Retinal pigment epithelial cell (primary cell): ENCODE measurements around the gene VAMP4.

Experiments
- DNase-seq: peaks from one replicate; pipeline ENCODE4 v3.0.0-alpha.2; 2010; ENCODE audit warnings: low read depth
- H3K4me3 ChIP-seq: 2 replicates; pipeline ENCODE4 v1.5.1; 2011; ENCODE audit warnings: mild to moderate bottlenecking, low read length, control low read depth, moderate library complexity
- TF ChIP-seq, protein P1 (sequence below): conservative IDR thresholded peaks from 2 replicates; pipeline ENCODE4 v1.5.1; 2011; ENCODE audit warnings: low read depth, low read length, control low read depth, inconsistent platforms

VAMP4 gene, protein sequence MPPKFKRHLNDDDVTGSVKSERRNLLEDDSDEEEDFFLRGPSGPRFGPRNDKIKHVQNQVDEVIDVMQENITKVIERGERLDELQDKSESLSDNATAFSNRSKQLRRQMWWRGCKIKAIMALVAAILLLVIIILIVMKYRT

DNA sequence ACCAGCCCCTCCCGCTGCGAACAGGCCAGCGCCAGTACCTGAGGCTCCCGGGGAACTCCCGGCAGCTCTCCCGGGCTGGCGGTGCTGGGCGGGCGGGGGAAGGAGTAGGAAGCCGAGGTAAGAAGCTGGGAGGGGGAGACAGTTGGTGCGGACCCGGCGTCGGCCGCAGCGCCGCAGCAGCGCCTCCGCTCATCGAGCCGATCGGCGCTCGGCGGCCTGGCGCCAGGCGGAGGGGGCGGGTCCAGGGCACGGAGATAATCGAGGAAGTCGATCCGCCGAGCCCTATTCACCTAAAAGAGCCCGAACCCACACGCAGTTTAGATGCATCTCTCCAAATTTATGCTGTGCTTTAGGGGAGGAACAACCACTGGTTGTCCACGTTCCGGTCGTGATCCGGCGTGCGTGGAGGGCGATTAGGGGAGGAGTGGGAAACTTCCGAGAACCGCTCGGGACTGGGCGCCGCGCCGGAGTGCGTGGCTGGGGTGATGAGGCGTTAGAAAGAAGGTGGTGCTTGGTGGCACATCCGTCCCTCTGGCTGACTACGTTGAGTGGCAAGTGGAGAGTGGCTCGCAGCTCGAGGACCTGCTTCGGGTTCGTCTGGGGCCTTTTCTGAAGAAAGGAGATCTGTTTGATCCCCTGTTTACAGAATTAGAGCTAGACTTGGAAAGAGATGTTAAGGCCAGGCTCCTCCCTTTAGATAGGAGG lies at the start of gene VAMP4:
Gene VAMP4 (minus strand): TSS at position 194 of the 705 bp plus-strand sequence. CDS start 3,651 bp downstream, outside the sequence.
- TF ChIP-seq, protein P1, sequence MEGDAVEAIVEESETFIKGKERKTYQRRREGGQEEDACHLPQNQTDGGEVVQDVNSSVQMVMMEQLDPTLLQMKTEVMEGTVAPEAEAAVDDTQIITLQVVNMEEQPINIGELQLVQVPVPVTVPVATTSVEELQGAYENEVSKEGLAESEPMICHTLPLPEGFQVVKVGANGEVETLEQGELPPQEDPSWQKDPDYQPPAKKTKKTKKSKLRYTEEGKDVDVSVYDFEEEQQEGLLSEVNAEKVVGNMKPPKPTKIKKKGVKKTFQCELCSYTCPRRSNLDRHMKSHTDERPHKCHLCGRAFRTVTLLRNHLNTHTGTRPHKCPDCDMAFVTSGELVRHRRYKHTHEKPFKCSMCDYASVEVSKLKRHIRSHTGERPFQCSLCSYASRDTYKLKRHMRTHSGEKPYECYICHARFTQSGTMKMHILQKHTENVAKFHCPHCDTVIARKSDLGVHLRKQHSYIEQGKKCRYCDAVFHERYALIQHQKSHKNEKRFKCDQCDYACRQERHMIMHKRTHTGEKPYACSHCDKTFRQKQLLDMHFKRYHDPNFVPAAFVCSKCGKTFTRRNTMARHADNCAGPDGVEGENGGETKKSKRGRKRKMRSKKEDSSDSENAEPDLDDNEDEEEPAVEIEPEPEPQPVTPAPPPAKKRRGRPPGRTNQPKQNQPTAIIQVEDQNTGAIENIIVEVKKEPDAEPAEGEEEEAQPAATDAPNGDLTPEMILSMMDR: no peak
- H3K4me3 ChIP-seq: peak within 1 kb of the TSS; percentile 88
- DNase-seq: no peak

DNA sequence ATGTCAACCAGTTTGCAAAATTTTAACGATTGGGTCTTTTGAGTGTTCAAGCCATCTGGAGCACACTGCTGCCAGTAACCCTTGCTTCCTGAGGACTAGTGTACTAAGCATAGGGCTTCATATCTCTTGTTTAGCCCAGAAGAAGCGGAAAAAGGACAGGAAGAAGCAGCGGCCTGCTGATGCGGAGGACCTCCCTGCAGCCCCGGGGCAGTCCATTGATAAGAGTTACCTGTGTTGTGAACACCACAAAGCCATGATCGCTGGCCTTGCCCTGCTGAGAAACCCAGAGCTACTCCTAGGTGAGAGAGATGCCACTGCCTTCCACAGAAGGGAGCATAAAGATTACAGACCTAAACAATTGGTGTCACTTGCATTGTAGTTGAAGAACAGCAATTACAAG lies 48.5 kb upstream of the VAMP4 start:
- TF ChIP-seq, protein P1: no peak
- no peak for DNase-seq

DNA sequence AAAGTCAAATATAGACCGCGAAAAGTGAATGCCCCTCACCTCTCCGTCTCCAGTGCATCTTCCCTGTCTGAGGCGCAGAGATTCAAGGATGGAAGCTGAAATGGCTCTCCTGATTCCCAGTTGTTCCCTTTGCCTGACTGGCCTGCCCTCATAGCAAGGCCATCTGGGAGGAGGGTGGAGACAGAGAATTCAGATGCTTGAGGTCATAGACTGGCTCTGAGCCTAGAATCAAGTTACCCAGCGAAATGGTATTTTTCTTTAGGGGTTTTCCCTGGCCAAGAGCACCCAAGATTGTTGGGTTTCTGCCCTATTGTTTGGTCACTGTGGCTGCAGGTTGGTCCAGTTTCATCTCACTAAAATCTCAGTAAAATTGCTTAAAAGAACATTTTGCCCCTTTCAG lies 46.8 kb upstream of the VAMP4 start:
- DNase-seq: no peak
- TF ChIP-seq, protein P1: no peak
- no peak overlapping the region for H3K4me3 ChIP-seq

More for the DNA sequence above, 48.5 kb upstream of the VAMP4 start:
- no peak overlapping the region for H3K4me3 ChIP-seq

DNA sequence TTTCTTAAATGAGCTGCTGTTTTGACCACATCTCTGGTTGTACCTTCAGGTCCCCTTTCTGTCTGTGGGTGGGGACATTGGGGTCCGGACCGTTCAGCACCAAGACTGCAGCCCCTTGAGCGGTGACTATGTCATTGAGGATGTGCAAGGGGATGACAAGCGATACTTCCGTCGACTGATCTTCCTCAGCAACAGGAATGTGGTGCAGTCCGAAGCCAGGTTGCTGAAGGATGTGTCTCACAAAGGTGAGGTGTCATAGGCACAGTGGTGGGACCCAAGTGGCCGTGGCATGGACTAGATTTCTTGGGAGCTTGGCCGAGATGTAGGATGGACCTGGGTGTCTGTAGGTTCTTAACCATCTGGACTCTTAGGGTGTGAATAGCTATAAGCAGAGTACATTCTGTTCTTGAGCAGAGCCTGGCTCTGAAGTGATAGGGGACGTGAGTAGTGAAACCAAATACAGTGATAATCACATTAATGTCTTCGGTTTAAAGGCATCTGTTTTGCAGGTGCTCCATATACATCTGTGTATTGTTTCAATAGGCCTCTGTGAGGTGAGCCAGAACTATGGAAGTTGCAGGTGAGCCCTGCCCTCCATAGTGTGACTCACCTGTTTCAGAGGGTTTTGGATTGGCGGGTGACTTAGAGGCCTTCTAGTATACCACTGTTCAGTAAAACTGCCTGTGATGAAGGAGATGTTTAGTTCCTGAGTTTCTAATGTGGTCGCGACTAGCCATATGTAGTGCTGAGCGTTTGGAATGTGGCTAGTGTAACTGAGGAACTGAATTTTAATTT lies 46.0 kb upstream of the VAMP4 start:
- TF ChIP-seq, protein P1: no peak
- no peak for DNase-seq
- H3K4me3 ChIP-seq: no peak overlapping the region

DNA sequence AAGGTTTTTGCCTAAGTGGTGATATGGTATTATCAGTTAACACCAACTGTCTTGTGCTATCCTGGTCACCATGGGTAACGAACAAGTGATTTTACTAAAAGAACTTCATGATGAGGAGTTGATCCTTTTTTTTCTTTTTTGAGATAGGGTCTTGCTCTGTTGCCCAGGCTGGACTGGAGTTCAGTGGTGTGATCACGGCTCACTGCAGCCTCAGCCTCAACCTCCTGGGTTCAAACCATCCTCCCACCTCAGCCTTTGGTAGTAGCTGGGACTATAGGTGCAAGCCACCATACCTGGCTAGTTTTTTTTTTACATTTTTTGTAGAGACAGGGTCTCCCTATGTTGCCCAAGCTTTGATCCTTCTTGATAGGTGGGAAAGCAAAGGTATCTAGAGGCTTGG lies 44.7 kb upstream of the VAMP4 start:
- TF ChIP-seq, protein P1: no peak
- DNase-seq: no peak
- no peak overlapping the region for H3K4me3 ChIP-seq

DNA sequence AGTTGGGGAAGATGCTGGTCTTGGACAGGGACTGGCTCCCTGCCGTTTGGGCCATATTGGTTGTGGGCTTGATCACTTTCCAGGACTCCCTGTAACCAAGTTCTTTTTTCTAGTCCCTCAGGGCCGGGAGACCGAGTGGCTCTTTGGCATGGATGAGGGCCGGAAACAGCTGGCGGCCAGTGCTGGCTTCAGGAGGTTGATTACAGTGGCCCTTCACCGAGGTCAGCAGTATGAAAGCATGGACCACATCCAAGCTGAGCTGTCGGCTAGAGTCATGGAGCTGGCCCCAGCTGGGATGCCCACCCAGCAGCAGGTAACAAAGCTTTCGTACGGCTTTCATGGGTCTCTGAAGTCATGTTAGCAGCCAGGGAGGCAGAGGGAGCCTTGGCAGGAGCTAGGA lies 43.9 kb upstream of the VAMP4 start:
- TF ChIP-seq, protein P1: no peak
- no peak for DNase-seq
- H3K4me3 ChIP-seq: no peak overlapping the region
